HCT116 (cell line): ENCODE results near the gene CLCA2. TPM values are rescaled to one million over a fixed set of nuclear protein-coding genes. Genes with fewer than 3 reads are reported as not detected.

Source experiments
- ATAC-seq: fragments of 200-7000 bp; cut with Tn5 transposase; 2 replicates; pipeline ENCODE4 v1.9.1; 2020; ENCODE audit warnings: mild to moderate bottlenecking, moderate library complexity
- BruUV-seq: library from RNA; stranded (reverse); fragments of 400-500 nt; replicated peaks from 2 replicates; lab custom pipeline; 2021; lab: Mats Ljungman, UMichigan
- CTCF ChIA-PET: fragments of 300-600 bp; sonication (Branson Sonifier 250); formaldehyde crosslinking; loops from one replicate; lab custom pipeline; 2021; ENCODE audit warnings: antibody characterized with exemption; lab: Charles Lee
- POLR2A ChIA-PET: fragments of 300-600, 350-600 bp; sonication (Branson Sonifier 250); formaldehyde crosslinking; loops from one replicate; lab custom pipeline; 2021; ENCODE audit warnings: antibody characterized with exemption; lab: Charles Lee
- RAD21 ChIA-PET, 2 experiments: fragments of 300-600 bp; sonication (Branson Sonifier 250); formaldehyde crosslinking; loops; one replicate each; lab custom pipeline; 2023; ENCODE audit warnings: low total read pairs in 2 of 2; ENCODE audit not compliant: uncharacterized antibody in 2 of 2, unreplicated experiment in 2 of 2, low non-redundant PET in 1 of 2; lab: Charles Lee
- DNase-seq: peaks from one replicate; pipeline ENCODE4 v3.0.0-alpha.2; 2010; ENCODE audit warnings: low read depth, low spot score
- H2AFZ ChIP-seq: fragments of 200-600 bp; shearing (Covaris generic), sonication (generic); 2 replicates; pipeline ENCODE4 v1.6.1; 2017; ENCODE audit warnings: low read depth, mixed run types, mixed read lengths, antibody characterized with exemption, low read length; ENCODE audit not compliant: poor library complexity, severe bottlenecking
- H3K27ac ChIP-seq: 2 replicates; pipeline ENCODE4 v1.5.1; 2012; ENCODE audit warnings: low read depth, low read length
- H3K27me3 ChIP-seq: fragments of 200-600 bp; sonication (generic); 2 replicates; pipeline ENCODE4 v1.6.1; 2016; ENCODE audit warnings: mixed run types, low read length, mixed read lengths; ENCODE audit not compliant: insufficient read depth
- H3K36me3 ChIP-seq, 2 experiments: fragments of 200-500 bp in 1 of 2; fragments of 200-600 bp in 1 of 2; sonication (Bioruptor generic) in 1 of 2; sonication (generic) in 1 of 2; 2 replicates each; pipeline versions ENCODE4 v1.5.1 to v1.6.1; 2014 to 2016; ENCODE audit warnings: low read length in 2 of 2, inconsistent platforms in 1 of 2, mixed read lengths in 1 of 2, mixed run types in 1 of 2; ENCODE audit not compliant: insufficient read depth in 2 of 2, control insufficient read depth in 1 of 2
- H3K4me1 ChIP-seq, 2 experiments: fragments of 200-600 bp in 1 of 2; sonication (generic) in 1 of 2; 2 replicates each; pipeline versions ENCODE4 v1.5.1 to v1.6.1; 2012 to 2017; ENCODE audit warnings: low read length in 2 of 2, inconsistent platforms in 1 of 2, mild to moderate bottlenecking in 1 of 2, mixed read lengths in 1 of 2, mixed run types in 1 of 2, moderate library complexity in 1 of 2; ENCODE audit not compliant: insufficient read depth in 2 of 2, control insufficient read depth in 1 of 2
- H3K4me2 ChIP-seq: fragments of 200-600 bp; sonication (generic); 2 replicates; pipeline ENCODE4 v1.6.1; 2017; ENCODE audit warnings: mixed run types, low read length, mixed read lengths
- H3K4me3 ChIP-seq, 2 experiments: fragments of 200-600 bp in 1 of 2; sonication (generic) in 1 of 2; replicated peaks in 1 of 2; 2 replicates each; pipeline ENCODE4 v1.5.1; 2011 to 2016; ENCODE audit warnings: low read length in 2 of 2, control low read depth in 1 of 2, low read depth in 1 of 2, mild to moderate bottlenecking in 1 of 2, mixed read lengths in 1 of 2, mixed run types in 1 of 2
- H3K79me2 ChIP-seq: fragments of 200-600 bp; sonication (generic); 2 replicates; pipeline ENCODE4 v1.6.1; 2017; ENCODE audit warnings: mild to moderate bottlenecking, mixed run types, low read length, moderate library complexity, mixed read lengths; ENCODE audit not compliant: insufficient read depth
- H3K9ac ChIP-seq: fragments of 200-600 bp; sonication (generic); 2 replicates; pipeline ENCODE4 v1.6.1; 2016; ENCODE audit warnings: low read length, mixed read lengths
- H3K9me2 ChIP-seq: fragments of 200-600 bp; sonication (generic), shearing (Covaris generic); 2 replicates; pipeline ENCODE4 v1.6.1; 2017; ENCODE audit warnings: mixed run types, mild to moderate bottlenecking, moderate library complexity; ENCODE audit not compliant: insufficient read depth
- H3K9me3 ChIP-seq, 2 experiments: fragments of 200-500 bp in 1 of 2; fragments of 200-600 bp in 1 of 2; sonication (Bioruptor generic) in 1 of 2; sonication (generic) in 1 of 2; 2 replicates each; pipeline ENCODE4 v1.6.1; 2014 to 2017; ENCODE audit warnings: low read length in 2 of 2, mixed read lengths in 2 of 2, inconsistent platforms in 1 of 2, low read depth in 1 of 2, mild to moderate bottlenecking in 1 of 2, mixed run types in 1 of 2, moderate library complexity in 1 of 2; ENCODE audit not compliant: control insufficient read depth in 1 of 2, insufficient read depth in 1 of 2
- H4K20me1 ChIP-seq: fragments of 200-600 bp; sonication (generic), shearing (Covaris generic); 2 replicates; pipeline ENCODE4 v1.6.1; 2017; ENCODE audit warnings: mixed run types, mild to moderate bottlenecking, moderate library complexity; ENCODE audit not compliant: insufficient read depth
- CBX3 ChIP-seq: IDR thresholded peaks from 2 replicates; pipeline ENCODE4 v1.6.1; 2012; ENCODE audit warnings: low read depth
- CEBPB ChIP-seq: IDR thresholded peaks from 2 replicates; pipeline ENCODE4 v1.6.1; 2012; ENCODE audit warnings: low read depth
- EGR1 ChIP-seq: IDR thresholded peaks from 2 replicates; pipeline ENCODE4 v1.6.1; 2012; ENCODE audit warnings: low read depth
- EZH2 ChIP-seq: fragments of 200-600 bp; sonication (generic); IDR thresholded peaks from 2 replicates; pipeline ENCODE4 v1.6.1; 2017; ENCODE audit warnings: antibody characterized with exemption, mixed run types
- EZH2phosphoT487 ChIP-seq: fragments of 200-600 bp; IDR thresholded peaks from 2 replicates; pipeline ENCODE4 v1.6.1; 2018; ENCODE audit warnings: antibody characterized with exemption, borderline replicate concordance
- JUND ChIP-seq: IDR thresholded peaks from 2 replicates; pipeline ENCODE4 v1.6.1; 2012
- POLR2A ChIP-seq: IDR thresholded peaks from 2 replicates; pipeline ENCODE4 v1.7.0; 2011; ENCODE audit warnings: borderline replicate concordance; ENCODE audit not compliant: insufficient read depth, insufficient read length; ENCODE audit errors: extremely low read depth
- POLR2AphosphoS5 ChIP-seq: IDR thresholded peaks from 2 replicates; pipeline ENCODE4 v1.6.1; 2011; ENCODE audit warnings: mild to moderate bottlenecking, low read depth, low read length, moderate library complexity
- SIN3A ChIP-seq: IDR thresholded peaks from 2 replicates; pipeline ENCODE4 v1.6.1; 2012; ENCODE audit warnings: low read depth
- SP1 ChIP-seq: IDR thresholded peaks from 2 replicates; pipeline ENCODE4 v1.6.1; 2012; ENCODE audit warnings: low read depth
- TCF7L2 ChIP-seq: IDR thresholded peaks from 2 replicates; pipeline ENCODE4 v1.7.0; 2011; ENCODE audit warnings: borderline replicate concordance, inconsistent platforms; ENCODE audit not compliant: insufficient read depth, insufficient read length; ENCODE audit errors: extremely low read depth
- ZBTB33 ChIP-seq: IDR thresholded peaks from 2 replicates; pipeline ENCODE4 v1.6.1; 2011; ENCODE audit warnings: mild to moderate bottlenecking, low read length, moderate library complexity; ENCODE audit not compliant: insufficient replicate concordance; ENCODE audit errors: extremely low read depth
- intact Hi-C: fragments of 100-400 bp; cut with micrococcal nuclease; formaldehyde crosslinking; loops from 2 replicates; pipeline ENCODE4 v1.10.0; 2022
- total RNA-seq: library from RNA; stranded (reverse); gene quantifications from one replicate; pipeline ENCODE4 v1.2.1, GENCODE V29; 2021; ENCODE audit not compliant: unreplicated experiment
- TF ChIP-seq, protein P1 (sequence below), 3 experiments: fragments of 200-600 bp in 1 of 3; sonication (generic) in 1 of 3; IDR thresholded peaks in 2 of 3; conservative IDR thresholded peaks in 1 of 3; 2 replicates each; pipeline ENCODE4 v1.5.1; 2012 to 2017; ENCODE audit warnings: low read depth in 2 of 3, low read length in 2 of 3, antibody characterized with exemption in 1 of 3, borderline replicate concordance in 1 of 3, control low read depth in 1 of 3, mild to moderate bottlenecking in 1 of 3, mixed read lengths in 1 of 3, mixed run types in 1 of 3, moderate library complexity in 1 of 3; ENCODE audit not compliant: insufficient read depth in 1 of 3

Gene CLCA2
- total RNA-seq, 1 experiment from 2014 or later: not detected

GRCh38 chr1:86421601-86422280 lies 2.2 kb upstream of the CLCA2 start:
- DNase-seq: no peak
- Histone ChIP-seq H3K9me3 (no peaks in the 10 kb centered on the region), H3K4me1 (no peaks in the 10 kb centered on the region), H3K27me3 (no peaks in the 10 kb centered on the region), H3K79me2 (no peaks in the 10 kb centered on the region), H4K20me1 (no peaks in the 10 kb centered on the region), H3K4me3 (no peak overlapping the region)
- intact Hi-C loops: no loop called here
- ATAC-seq: no peak
- BruUV-seq: no TSS peak
- RAD21 ChIA-PET: no interaction called here
- TF ChIP-seq POLR2AphosphoS5: no peak
- TF ChIP-seq SIN3A: no peak
- no peak for TF ChIP-seq CEBPB
- TF ChIP-seq CBX3: no peak
- TF ChIP-seq, protein P1, sequence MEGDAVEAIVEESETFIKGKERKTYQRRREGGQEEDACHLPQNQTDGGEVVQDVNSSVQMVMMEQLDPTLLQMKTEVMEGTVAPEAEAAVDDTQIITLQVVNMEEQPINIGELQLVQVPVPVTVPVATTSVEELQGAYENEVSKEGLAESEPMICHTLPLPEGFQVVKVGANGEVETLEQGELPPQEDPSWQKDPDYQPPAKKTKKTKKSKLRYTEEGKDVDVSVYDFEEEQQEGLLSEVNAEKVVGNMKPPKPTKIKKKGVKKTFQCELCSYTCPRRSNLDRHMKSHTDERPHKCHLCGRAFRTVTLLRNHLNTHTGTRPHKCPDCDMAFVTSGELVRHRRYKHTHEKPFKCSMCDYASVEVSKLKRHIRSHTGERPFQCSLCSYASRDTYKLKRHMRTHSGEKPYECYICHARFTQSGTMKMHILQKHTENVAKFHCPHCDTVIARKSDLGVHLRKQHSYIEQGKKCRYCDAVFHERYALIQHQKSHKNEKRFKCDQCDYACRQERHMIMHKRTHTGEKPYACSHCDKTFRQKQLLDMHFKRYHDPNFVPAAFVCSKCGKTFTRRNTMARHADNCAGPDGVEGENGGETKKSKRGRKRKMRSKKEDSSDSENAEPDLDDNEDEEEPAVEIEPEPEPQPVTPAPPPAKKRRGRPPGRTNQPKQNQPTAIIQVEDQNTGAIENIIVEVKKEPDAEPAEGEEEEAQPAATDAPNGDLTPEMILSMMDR (IDR thresholded peaks at IDR 0.05 in 2 of 3, conservative IDR thresholded peaks at IDR 0.05 in 1 of 3; ENCODE audit: borderline replicate concordance in 1 of 3, insufficient read depth in 1 of 3, low read depth in 2 of 3, low read length in 2 of 3): no peak
- TF ChIP-seq EZH2phosphoT487: no peak
- TF ChIP-seq, all 23 proteins: peak for 0
- no peak overlapping the region for H3K27ac ChIP-seq
- H3K4me2 ChIP-seq: no peak overlapping the region
- no peak overlapping the region for H3K9ac ChIP-seq
- no peaks in the 10 kb centered on the region for H3K9me2 ChIP-seq
- ChIA-PET POLR2A (no interaction called here), CTCF (interaction anchor here (1.0 kb wide), 1 partner anchor 283 kb away, joined by 3 read pairs; the partner anchor contains the start of gene SH3GLB1)
- no peak overlapping the region for H2AFZ ChIP-seq
- H3K36me3 ChIP-seq: no peaks in the 10 kb centered on the region

GRCh38 chr1:86423473-86423872 lies 498 bp upstream of the CLCA2 start:
- ChIA-PET CTCF (no interaction called here), POLR2A (no interaction called here), RAD21 (no interaction called here)
- no peaks in the 10 kb centered on the region for H3K27me3 ChIP-seq
- H3K9me3 ChIP-seq: no peaks in the 10 kb centered on the region
- no peaks in the 10 kb centered on the region for H3K9me2 ChIP-seq
- H3K9ac ChIP-seq: no peak overlapping the region
- ATAC-seq (no peak), DNase-seq (no peak)
- no peaks in the 10 kb centered on the region for H3K79me2 ChIP-seq
- H3K4me3 ChIP-seq: no peak overlapping the region
- no peaks in the 10 kb centered on the region for H3K4me1 ChIP-seq
- H3K27ac ChIP-seq: no peak overlapping the region
- H4K20me1 ChIP-seq: no peaks in the 10 kb centered on the region
- H2AFZ ChIP-seq: no peak overlapping the region
- TF ChIP-seq TCF7L2: no peak
- TF ChIP-seq EZH2: no peak
- no peak for TF ChIP-seq SP1
- no peak for TF ChIP-seq CBX3
- no peak for TF ChIP-seq CEBPB
- no peak for TF ChIP-seq ZBTB33
- TF ChIP-seq POLR2A: no peak
- no peak for TF ChIP-seq JUND
- TF ChIP-seq EGR1: no peak
- no peaks in the 10 kb centered on the region for H3K36me3 ChIP-seq
- no TSS peak for BruUV-seq
- intact Hi-C loops: no loop called here
- no peak overlapping the region for H3K4me2 ChIP-seq
